Liver (tissue), 9 donors: ENCODE data around the gene GULP1. TPM values are rescaled to one million over a fixed set of nuclear protein-coding genes. Genes with fewer than 3 reads are reported as not detected.

Experiments used
- DNase-seq: peaks from one replicate; pipeline ENCODE4 v3.0.0-alpha.2; 2017; ENCODE audit warnings: low spot score
- H3K27ac ChIP-seq, 2 donors: one replicate each; pipeline ENCODE4 v1.7.0; 2013; ENCODE audit warnings: inconsistent platforms in 2 of 2, low read length in 2 of 2, control low read depth in 1 of 2, low read depth in 1 of 2, mild to moderate bottlenecking in 1 of 2
- H3K27me3 ChIP-seq, 4 donors: one replicate each; pipeline versions ENCODE4 v1.6.1 to v1.7.0; 2013; ENCODE audit warnings: low read length in 3 of 4, inconsistent platforms in 1 of 4, mild to moderate bottlenecking in 1 of 4, moderate library complexity in 1 of 4; ENCODE audit not compliant: control insufficient read depth in 4 of 4, insufficient read depth in 4 of 4
- H3K36me3 ChIP-seq, 4 donors: one replicate each; pipeline versions ENCODE4 v1.6.1 to v1.7.0; 2013; ENCODE audit warnings: low read length in 3 of 4, mild to moderate bottlenecking in 3 of 4, low read depth in 1 of 4, moderate library complexity in 1 of 4; ENCODE audit not compliant: control insufficient read depth in 4 of 4, insufficient read depth in 3 of 4
- H3K4me1 ChIP-seq, 4 donors: one replicate each; pipeline versions ENCODE4 v1.6.1 to v1.7.0; 2013; ENCODE audit warnings: low read length in 3 of 4, mild to moderate bottlenecking in 3 of 4, moderate library complexity in 1 of 4; ENCODE audit not compliant: control insufficient read depth in 4 of 4, insufficient read depth in 4 of 4
- H3K4me3 ChIP-seq, 3 donors: one replicate each; pipeline versions ENCODE4 v1.6.1 to v1.7.0; 2013; ENCODE audit warnings: low read length in 3 of 3, control low read depth in 1 of 3, low read depth in 1 of 3, mild to moderate bottlenecking in 1 of 3
- H3K9ac ChIP-seq, 2 donors: one replicate each; pipeline ENCODE4 v1.7.0; 2013; ENCODE audit warnings: low read length in 2 of 2, mild to moderate bottlenecking in 2 of 2, moderate library complexity in 2 of 2, control low read depth in 1 of 2, low read depth in 1 of 2
- H3K9me3 ChIP-seq, 4 donors: one replicate each; pipeline versions ENCODE4 v1.6.1 to v1.7.0; 2013; ENCODE audit warnings: low read length in 3 of 4; ENCODE audit not compliant: control insufficient read depth in 4 of 4
- EGR1 ChIP-seq, 2 donors: IDR thresholded peaks; 2 replicates each; pipeline ENCODE4 v1.6.1; 2016 to 2018; ENCODE audit warnings: antibody characterized with exemption in 2 of 2, low read depth in 2 of 2
- FOXA1 ChIP-seq: IDR thresholded peaks from 2 replicates; pipeline ENCODE4 v1.6.1; 2016; ENCODE audit warnings: antibody characterized with exemption
- GABPA ChIP-seq, 2 donors: IDR thresholded peaks in 1 of 2; conservative IDR thresholded peaks in 1 of 2; 2 replicates each; pipeline ENCODE4 v1.6.1; 2016; ENCODE audit warnings: antibody characterized with exemption in 2 of 2, mild to moderate bottlenecking in 1 of 2, moderate library complexity in 1 of 2
- HNF4A ChIP-seq, 2 donors: conservative IDR thresholded peaks; 2 replicates each; pipeline ENCODE4 v1.6.1; 2016; ENCODE audit warnings: antibody characterized with exemption in 2 of 2, mild to moderate bottlenecking in 2 of 2
- HNF4G ChIP-seq: IDR thresholded peaks from 2 replicates; pipeline ENCODE4 v1.6.1; 2016; ENCODE audit warnings: antibody characterized with exemption
- MAX ChIP-seq: IDR thresholded peaks from 2 replicates; pipeline ENCODE4 v1.6.1; 2016; ENCODE audit warnings: antibody characterized with exemption
- RAD21 ChIP-seq, 2 donors: IDR thresholded peaks; 2 replicates each; pipeline ENCODE4 v1.6.1; 2016; ENCODE audit warnings: antibody characterized with exemption in 2 of 2, mild to moderate bottlenecking in 2 of 2
- SP1 ChIP-seq: IDR thresholded peaks from 2 replicates; pipeline ENCODE4 v1.6.1; 2018; ENCODE audit warnings: antibody characterized with exemption, mild to moderate bottlenecking
- TAF1 ChIP-seq: conservative IDR thresholded peaks from 2 replicates; pipeline ENCODE4 v1.6.1; 2016; ENCODE audit warnings: antibody characterized with exemption, mild to moderate bottlenecking
- YY1 ChIP-seq: IDR thresholded peaks from 2 replicates; pipeline ENCODE4 v1.6.1; 2016; ENCODE audit warnings: antibody characterized with exemption, mild to moderate bottlenecking
- ZBTB33 ChIP-seq: IDR thresholded peaks from 2 replicates; pipeline ENCODE4 v1.6.1; 2016; ENCODE audit warnings: antibody characterized with exemption
- WGBS: extraction: QIAGEN DNeasy Blood & Tissue Kit; methylation state at CpG from one replicate; pipeline ENCODE4 v1.1.7; 2013; 5-methylcytosine and 5-hydroxymethylcytosine counted together
- polyA plus RNA-seq, 2 donors: library from polyadenylated mRNA; stranded (reverse) in 1 of 2; unstranded in 1 of 2; fragments of 200-250 nt in 1 of 2; fragments of >200 nt in 1 of 2; fragmentation: Nextera tagmentation in 1 of 2; extraction: Ambion mirVana in 1 of 2; gene quantifications; one replicate each; pipeline versions ENCODE4 v1.2.1 to v1.2.3, GENCODE V29; 2013 to 2015
- total RNA-seq, 2 donors: library from RNA; depleted of rRNA; stranded (reverse); fragments of >200 nt; gene quantifications; one replicate each; pipeline ENCODE4 v1.2.3, GENCODE V29; 2014
- TF ChIP-seq, protein P1 (sequence below): IDR thresholded peaks from 2 replicates; pipeline ENCODE4 v1.6.1; 2016; ENCODE audit warnings: antibody characterized with exemption, mild to moderate bottlenecking
- TF ChIP-seq, protein P2 (sequence below): fragments of 150-350 bp; IDR thresholded peaks from 2 replicates; pipeline ENCODE4 v1.5.1; 2017; ENCODE audit warnings: improper control_type of control experiment, low read depth, low read length; ENCODE audit not compliant: missing input control
- donor health status: healthy.
- donor health status: healthy.
- donor health status: healthy.
- donor health status: healthy.
- donor health status: healthy.

The GULP1 gene
- total and polyA plus RNA-seq, 4 donors = 0.53 to 6.9 (median 0.89) TPM

GRCh38 chr2:188309364-188309763 is 17.7 kb downstream of the GULP1 start:
- Histone ChIP-seq H3K4me1 (no peaks in the 10 kb centered on the region), H3K9ac (no peak overlapping the region), H3K27me3 (peaks cover 0 to 2% (median 0%) of the 10 kb centered on the region in 4 donors), H3K4me3 (no peak overlapping the region), H3K36me3 (no peaks in the 10 kb centered on the region), H3K9me3 (no peaks in the 10 kb centered on the region), H3K27ac (no peak overlapping the region)
- DNase-seq = no peak
- TF ChIP-seq, protein P1, sequence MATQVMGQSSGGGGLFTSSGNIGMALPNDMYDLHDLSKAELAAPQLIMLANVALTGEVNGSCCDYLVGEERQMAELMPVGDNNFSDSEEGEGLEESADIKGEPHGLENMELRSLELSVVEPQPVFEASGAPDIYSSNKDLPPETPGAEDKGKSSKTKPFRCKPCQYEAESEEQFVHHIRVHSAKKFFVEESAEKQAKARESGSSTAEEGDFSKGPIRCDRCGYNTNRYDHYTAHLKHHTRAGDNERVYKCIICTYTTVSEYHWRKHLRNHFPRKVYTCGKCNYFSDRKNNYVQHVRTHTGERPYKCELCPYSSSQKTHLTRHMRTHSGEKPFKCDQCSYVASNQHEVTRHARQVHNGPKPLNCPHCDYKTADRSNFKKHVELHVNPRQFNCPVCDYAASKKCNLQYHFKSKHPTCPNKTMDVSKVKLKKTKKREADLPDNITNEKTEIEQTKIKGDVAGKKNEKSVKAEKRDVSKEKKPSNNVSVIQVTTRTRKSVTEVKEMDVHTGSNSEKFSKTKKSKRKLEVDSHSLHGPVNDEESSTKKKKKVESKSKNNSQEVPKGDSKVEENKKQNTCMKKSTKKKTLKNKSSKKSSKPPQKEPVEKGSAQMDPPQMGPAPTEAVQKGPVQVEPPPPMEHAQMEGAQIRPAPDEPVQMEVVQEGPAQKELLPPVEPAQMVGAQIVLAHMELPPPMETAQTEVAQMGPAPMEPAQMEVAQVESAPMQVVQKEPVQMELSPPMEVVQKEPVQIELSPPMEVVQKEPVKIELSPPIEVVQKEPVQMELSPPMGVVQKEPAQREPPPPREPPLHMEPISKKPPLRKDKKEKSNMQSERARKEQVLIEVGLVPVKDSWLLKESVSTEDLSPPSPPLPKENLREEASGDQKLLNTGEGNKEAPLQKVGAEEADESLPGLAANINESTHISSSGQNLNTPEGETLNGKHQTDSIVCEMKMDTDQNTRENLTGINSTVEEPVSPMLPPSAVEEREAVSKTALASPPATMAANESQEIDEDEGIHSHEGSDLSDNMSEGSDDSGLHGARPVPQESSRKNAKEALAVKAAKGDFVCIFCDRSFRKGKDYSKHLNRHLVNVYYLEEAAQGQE = no peak
- TF ChIP-seq SP1 (no peak), EGR1 (IDR thresholded peaks at IDR 0.05; ENCODE audit: low read depth in 2 of 2) (no peak), ZBTB33 (no peak), HNF4G (no peak), HNF4A (conservative IDR thresholded peaks at IDR 0.05) (no peak), FOXA1 (no peak), YY1 (no peak)
- TF ChIP-seq, protein P2, sequence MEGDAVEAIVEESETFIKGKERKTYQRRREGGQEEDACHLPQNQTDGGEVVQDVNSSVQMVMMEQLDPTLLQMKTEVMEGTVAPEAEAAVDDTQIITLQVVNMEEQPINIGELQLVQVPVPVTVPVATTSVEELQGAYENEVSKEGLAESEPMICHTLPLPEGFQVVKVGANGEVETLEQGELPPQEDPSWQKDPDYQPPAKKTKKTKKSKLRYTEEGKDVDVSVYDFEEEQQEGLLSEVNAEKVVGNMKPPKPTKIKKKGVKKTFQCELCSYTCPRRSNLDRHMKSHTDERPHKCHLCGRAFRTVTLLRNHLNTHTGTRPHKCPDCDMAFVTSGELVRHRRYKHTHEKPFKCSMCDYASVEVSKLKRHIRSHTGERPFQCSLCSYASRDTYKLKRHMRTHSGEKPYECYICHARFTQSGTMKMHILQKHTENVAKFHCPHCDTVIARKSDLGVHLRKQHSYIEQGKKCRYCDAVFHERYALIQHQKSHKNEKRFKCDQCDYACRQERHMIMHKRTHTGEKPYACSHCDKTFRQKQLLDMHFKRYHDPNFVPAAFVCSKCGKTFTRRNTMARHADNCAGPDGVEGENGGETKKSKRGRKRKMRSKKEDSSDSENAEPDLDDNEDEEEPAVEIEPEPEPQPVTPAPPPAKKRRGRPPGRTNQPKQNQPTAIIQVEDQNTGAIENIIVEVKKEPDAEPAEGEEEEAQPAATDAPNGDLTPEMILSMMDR = no peak
- 85% methylated on average over 4 of the region's 4 CpGs for WGBS

GRCh38 chr2:188314314-188315054 is 22.8 kb downstream of the GULP1 start:
- no peak for DNase-seq
- Histone ChIP-seq H3K4me1 (no peaks in the 10 kb centered on the region), H3K27ac (no peak overlapping the region), H3K36me3 (no peaks in the 10 kb centered on the region), H3K27me3 (no peaks in the 10 kb centered on the region), H3K9ac (no peak overlapping the region), H3K4me3 (no peak overlapping the region), H3K9me3 (no peaks in the 10 kb centered on the region)
- 76% methylated on average over 6 of the region's 6 CpGs for WGBS
- TF ChIP-seq FOXA1 (no peak), GABPA (IDR thresholded peaks at IDR 0.05 in 1 of 2, conservative IDR thresholded peaks at IDR 0.05 in 1 of 2) (no peak), ZBTB33 (no peak), HNF4A (conservative IDR thresholded peaks at IDR 0.05) (no peak), RAD21 (IDR thresholded peaks at IDR 0.05) (no peak), MAX (no peak), TAF1 (no peak), SP1 (no peak)
- TF ChIP-seq, protein P2 = no peak
